ENCODE data around the gene MISP. TPM values are rescaled to one million over a fixed set of nuclear protein-coding genes. Genes with fewer than 3 reads are reported as not detected.

Gene MISP
- total RNA-seq, 1 donor from 2014 or later = under 0.01 TPM

GRCh38 chr19:746956-747355 lies 4.0 kb upstream of the MISP start:
- no peak for DNase-seq (ENCODE audit: low read depth in 2 of 2)

- DNase-seq (ENCODE audit: low read depth in 2 of 2) = no peak
Measured at GRCh38 chr19:747432-748273, 3.3 kb upstream of the MISP start.

GRCh38 chr19:748274-748598 lies 2.7 kb upstream of the MISP start:
- DNase-seq (ENCODE audit: low read depth in 2 of 2) = no peak

GRCh38 chr19:749811-750210 lies 1.1 kb upstream of the MISP start:
- DNase-seq (ENCODE audit: low read depth in 2 of 2) = no peak

GRCh38 chr19:751501-752341 lies 809 bp downstream of the MISP start:
- DNase-seq (ENCODE audit: low read depth in 2 of 2) = peak in 1 of 2 donors; percentile 65

GRCh38 chr19:752652-753517 lies 2.0 kb downstream of the MISP start:
- peak; percentile 56 to 67 for DNase-seq (ENCODE audit: low read depth in 2 of 2)

GRCh38 chr19:754530-754929 lies 3.6 kb downstream of the MISP start:
- no peak for DNase-seq (ENCODE audit: low read depth in 2 of 2)

GRCh38 chr19:755063-755462 lies 4.2 kb downstream of the MISP start:
- DNase-seq (ENCODE audit: low read depth in 2 of 2) = no peak

GRCh38 chr19:756236-756635 lies 5.3 kb downstream of the MISP start:
- DNase-seq (ENCODE audit: low read depth in 2 of 2) = peak; percentile 24 to 65

- DNase-seq (ENCODE audit: low read depth in 2 of 2) = no peak
Measured at GRCh38 chr19:756821-757688, 6.1 kb downstream of the MISP start.

- no peak for DNase-seq (ENCODE audit: low read depth in 2 of 2)
Measured at GRCh38 chr19:757811-758668, 7.1 kb downstream of the MISP start.

GRCh38 chr19:763181-763580 lies 12.3 kb downstream of the MISP start:
- DNase-seq (ENCODE audit: low read depth in 2 of 2) = no peak

GRCh38 chr19:763869-764268 lies 13.0 kb downstream of the MISP start:
- DNase-seq (ENCODE audit: low read depth in 2 of 2) = no peak

GRCh38 chr19:764301-764700 lies 13.4 kb downstream of the MISP start:
- DNase-seq (ENCODE audit: low read depth in 2 of 2) = no peak

GRCh38 chr19:765179-765738 lies 14.3 kb downstream of the MISP start:
- no peak for DNase-seq (ENCODE audit: low read depth in 2 of 2)

GRCh38 chr19:768424-768823 lies 17.5 kb downstream of the MISP start:
- no peak for DNase-seq (ENCODE audit: low read depth in 2 of 2)

- DNase-seq (ENCODE audit: low read depth in 2 of 2) = no peak
Measured at GRCh38 chr19:769616-770015, 18.7 kb downstream of the MISP start.

- DNase-seq (ENCODE audit: low read depth in 2 of 2) = peak; percentile 70 to 82
Measured at GRCh38 chr19:771332-771785, 20.4 kb downstream of the MISP start.

- no peak for DNase-seq (ENCODE audit: low read depth in 2 of 2)
Measured at GRCh38 chr19:772063-772462, 21.2 kb downstream of the MISP start.
